ENCODE results near the gene RDH14.

DNA sequence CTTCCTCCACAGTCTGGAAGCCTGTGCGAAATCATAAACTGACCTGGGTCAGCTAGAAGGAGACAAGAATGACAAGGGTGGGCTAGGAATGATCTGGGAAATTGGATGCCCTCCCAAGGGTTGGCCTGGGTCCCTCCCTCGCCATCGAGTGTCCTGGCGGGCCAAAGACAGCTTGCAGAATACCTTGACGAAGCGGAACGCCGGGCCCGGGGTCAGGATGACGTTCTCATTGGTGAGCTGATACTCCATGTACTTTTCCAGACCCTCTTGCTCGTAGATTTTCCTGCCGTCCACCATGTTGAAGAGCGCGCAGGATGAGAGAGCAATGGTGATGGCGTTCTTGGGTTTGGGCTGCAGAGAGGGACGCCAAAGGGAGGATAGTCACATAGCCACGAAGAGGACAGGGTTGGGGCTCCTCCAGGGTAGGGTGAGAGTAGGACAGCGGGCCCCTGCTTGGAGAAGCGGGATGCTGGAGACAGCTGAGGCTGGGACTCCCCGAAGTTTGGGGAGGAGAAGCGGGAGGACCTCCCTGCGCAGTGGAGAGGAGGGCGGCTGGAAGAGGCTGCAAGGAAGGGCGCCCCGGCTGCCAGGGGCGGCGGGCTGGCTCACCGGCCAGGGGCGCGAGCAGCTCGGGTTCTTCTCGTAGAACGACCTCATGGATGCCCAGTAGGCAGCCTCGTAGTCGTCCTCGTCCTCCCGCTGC lies 23.6 kb upstream of the RDH14 start:
- TF ChIP-seq EZH2 (IDR thresholded peaks at IDR 0.05; ENCODE audit: insufficient read depth, poor library complexity, severe bottlenecking) (no peak), EZH2phosphoT487 (IDR thresholded peaks at IDR 0.05; ENCODE audit: insufficient read depth, low read depth) (no peak)
